PC-3 (cell line): ENCODE data around the gene GDAP1L1. TPM values are rescaled to one million over a fixed set of nuclear protein-coding genes. Genes with fewer than 3 reads are reported as not detected.
"Not testable (repeated sequence)": the region's sequence is repeated elsewhere in the genome, so short reads cannot be mapped to it uniquely, and the experiment has no call there.

Experiments used
- ATAC-seq: fragments of 200-7000 bp; cut with Tn5 transposase; 2 replicates; pipeline ENCODE4 v1.9.1; 2020; ENCODE audit warnings: mild to moderate bottlenecking, moderate library complexity
- BruUV-seq: library from RNA; stranded (reverse); fragments of 400-500 nt; replicated peaks from 2 replicates; lab custom pipeline; 2021; lab: Mats Ljungman, UMichigan
- CTCF ChIA-PET: fragments of 300-600 bp; sonication (Branson Sonifier 250); formaldehyde crosslinking; loops from one replicate; lab custom pipeline; 2022; ENCODE audit warnings: antibody characterized with exemption; lab: Charles Lee
- POLR2A ChIA-PET: fragments of 300-600 bp; sonication (Branson Sonifier 250); formaldehyde crosslinking; loops from one replicate; lab custom pipeline; 2022; ENCODE audit warnings: antibody characterized with exemption; ENCODE audit not compliant: unreplicated experiment; lab: Charles Lee
- DNase-seq: peaks from one replicate; pipeline ENCODE4 v3.0.0-alpha.2; 2015
- H2AFZ ChIP-seq: fragments of 300-600 bp; sonication (generic); 2 replicates; pipeline ENCODE4 v1.6.0; 2016; ENCODE audit warnings: antibody characterized with exemption, low read length
- H3F3A ChIP-seq: fragments of 300-600 bp; sonication (generic); one replicate; pipeline ENCODE4 v1.6.0; 2017; ENCODE audit warnings: antibody characterized with exemption, low read length, control low read depth, mild to moderate bottlenecking; ENCODE audit not compliant: unreplicated experiment
- H3K27ac ChIP-seq: fragments of 300-600 bp; sonication (generic); 2 replicates; pipeline ENCODE4 v1.5.1; 2016; ENCODE audit warnings: mild to moderate bottlenecking, low read length
- H3K27me3 ChIP-seq: fragments of 300-600 bp; sonication (generic); 2 replicates; pipeline ENCODE4 v1.6.1; 2016; ENCODE audit warnings: low read length, mixed read lengths
- H3K36me3 ChIP-seq: fragments of 300-600 bp; sonication (generic); 2 replicates; pipeline ENCODE4 v1.6.1; 2016; ENCODE audit warnings: low read depth, mixed run types, low read length, mixed read lengths
- H3K4me1 ChIP-seq: fragments of 300-600 bp; sonication (generic); 2 replicates; pipeline ENCODE4 v1.5.1; 2016; ENCODE audit warnings: low read length; ENCODE audit not compliant: insufficient read depth
- H3K4me2 ChIP-seq: fragments of 300-600 bp; sonication (generic); 2 replicates; pipeline ENCODE4 v1.6.0; 2016; ENCODE audit warnings: low read length
- H3K4me3 ChIP-seq: fragments of 300-600 bp; sonication (generic); 2 replicates; pipeline ENCODE4 v1.5.1; 2016; ENCODE audit warnings: mild to moderate bottlenecking, low read length, mixed read lengths
- H3K79me2 ChIP-seq: fragments of 300-600 bp; sonication (generic); 2 replicates; pipeline ENCODE4 v1.6.1; 2017; ENCODE audit warnings: low read length, mixed read lengths
- H3K9ac ChIP-seq: fragments of 300-600 bp; sonication (generic); 2 replicates; pipeline ENCODE4 v1.6.0; 2016; ENCODE audit warnings: mild to moderate bottlenecking, low read length
- H3K9me2 ChIP-seq: fragments of 300-600 bp; sonication (generic); replicated peaks from 2 replicates; pipeline ENCODE4 v1.6.1; 2016; ENCODE audit warnings: mixed run types, low read length, mixed read lengths
- H3K9me3 ChIP-seq: fragments of 300-600 bp; sonication (generic); 2 replicates; pipeline ENCODE4 v1.6.1; 2016; ENCODE audit warnings: low read length, mixed read lengths
- H4K20me1 ChIP-seq: fragments of 300-600 bp; sonication (generic); 2 replicates; pipeline ENCODE4 v1.6.1; 2016; ENCODE audit warnings: low read length, mixed read lengths
- CTCF ChIP-seq: fragments of 300-600 bp; sonication (generic); conservative IDR thresholded peaks from 2 replicates; pipeline ENCODE4 v1.5.1; 2017; ENCODE audit warnings: antibody characterized with exemption, low read depth, mild to moderate bottlenecking, low read length
- EZH2 ChIP-seq: fragments of 300-600 bp; sonication (generic); IDR thresholded peaks from one replicate; pipeline ENCODE4 v1.6.1; 2017; ENCODE audit warnings: antibody characterized with exemption, mild to moderate bottlenecking, low read length; ENCODE audit not compliant: unreplicated experiment
- EZH2phosphoT487 ChIP-seq: fragments of 300-600 bp; sonication (generic); IDR thresholded peaks from 2 replicates; pipeline ENCODE4 v1.6.1; 2018; ENCODE audit warnings: mild to moderate bottlenecking, antibody characterized with exemption, low read length, borderline replicate concordance
- intact Hi-C: fragments of 100-400 bp; cut with micrococcal nuclease; formaldehyde crosslinking; loops from 2 replicates; pipeline ENCODE4 v1.9.0; 2023
- total RNA-seq: library from RNA; depleted of rRNA; stranded (reverse); fragments of >200 nt; gene quantifications from 2 replicates; pipeline ENCODE4 v1.2.3, GENCODE V29; 2014

GDAP1L1 gene
- total RNA-seq, 1 experiment from 2014 or later: not detected

GRCh38 chr20:44291754-44292153 is 44.6 kb downstream of the GDAP1L1 start:
- no peaks in the 10 kb centered on the region for H3K9me3 ChIP-seq
- no TSS peak for BruUV-seq
- ATAC-seq (no peak), DNase-seq (no peak)
- H4K20me1 ChIP-seq: no peaks in the 10 kb centered on the region
- H3K9ac ChIP-seq: no peak overlapping the region
- ChIA-PET POLR2A (no interaction called here), CTCF (no interaction called here)
- no peaks in the 10 kb centered on the region for H3F3A ChIP-seq
- H3K27me3 ChIP-seq: no peaks in the 10 kb centered on the region
- no peaks in the 10 kb centered on the region for H3K4me1 ChIP-seq
- no peaks in the 10 kb centered on the region for H3K9me2 ChIP-seq
- no peaks in the 10 kb centered on the region for H3K79me2 ChIP-seq
- no peak overlapping the region for H3K27ac ChIP-seq
- H3K4me2 ChIP-seq: no peak overlapping the region
- no peak overlapping the region for H3K4me3 ChIP-seq
- no peak overlapping the region for H2AFZ ChIP-seq
- TF ChIP-seq CTCF (no peak), EZH2 (no peak), EZH2phosphoT487 (no peak)
- intact Hi-C loops: no loop called here
- H3K36me3 ChIP-seq: no peaks in the 10 kb centered on the region

- Histone ChIP-seq H3K4me3 (no peak overlapping the region), H3K9ac (no peak overlapping the region), H3F3A (no peaks in the 10 kb centered on the region), H3K4me1 (no peaks in the 10 kb centered on the region), H3K36me3 (no peaks in the 10 kb centered on the region), H3K27ac (no peak overlapping the region), H4K20me1 (no peaks in the 10 kb centered on the region), H3K79me2 (no peaks in the 10 kb centered on the region), H3K9me2 (no peaks in the 10 kb centered on the region), H3K4me2 (no peak overlapping the region), H3K9me3 (no peaks in the 10 kb centered on the region), H3K27me3 (no peaks in the 10 kb centered on the region), H2AFZ (no peak overlapping the region)
- intact Hi-C loops: no loop called here
- POLR2A ChIA-PET: no interaction called here
- TF ChIP-seq EZH2 (no peak), EZH2phosphoT487 (no peak), CTCF (no peak)
- ATAC-seq (no peak), DNase-seq (no peak)
- CTCF ChIA-PET: no interaction called here
- no TSS peak for BruUV-seq
These were observed 48.9 kb downstream of the GDAP1L1 start for GRCh38 chr20:44296011-44296410.

GRCh38 chr20:44297721-44298120 is 50.6 kb downstream of the GDAP1L1 start:
- H2AFZ ChIP-seq: no peak overlapping the region
- BruUV-seq: no TSS peak

GRCh38 chr20:44299011-44299535 is 52.0 kb downstream of the GDAP1L1 start:
- H3K4me3 ChIP-seq, H3K9me3 ChIP-seq, H4K20me1 ChIP-seq, H3F3A ChIP-seq, intact Hi-C loops, H3K27ac ChIP-seq, POLR2A ChIA-PET, H3K4me2 ChIP-seq, H3K9me2 ChIP-seq, DNase-seq, ATAC-seq, BruUV-seq, H3K4me1 ChIP-seq, H3K9ac ChIP-seq, H3K79me2 ChIP-seq, H3K27me3 ChIP-seq, H2AFZ ChIP-seq, CTCF ChIA-PET, H3K36me3 ChIP-seq: not testable (repeated sequence)

More at GRCh38 chr20:44297721-44298120, 50.6 kb downstream of the GDAP1L1 start:
- no peak for DNase-seq
- no peaks in the 10 kb centered on the region for H3K4me1 ChIP-seq
- H3F3A ChIP-seq: no peaks in the 10 kb centered on the region
- H3K36me3 ChIP-seq: no peaks in the 10 kb centered on the region
- H3K4me2 ChIP-seq: no peak overlapping the region
- no peak overlapping the region for H3K27ac ChIP-seq
- CTCF ChIA-PET: no interaction called here
- H3K27me3 ChIP-seq: no peaks in the 10 kb centered on the region
- no peak overlapping the region for H3K9ac ChIP-seq
- no peaks in the 10 kb centered on the region for H3K79me2 ChIP-seq
- no peaks in the 10 kb centered on the region for H3K9me3 ChIP-seq
- no peak for ATAC-seq
- POLR2A ChIA-PET: no interaction called here
- intact Hi-C loops: no loop called here
- H4K20me1 ChIP-seq: no peaks in the 10 kb centered on the region
- TF ChIP-seq EZH2: no peak
- TF ChIP-seq CTCF: no peak
- TF ChIP-seq EZH2phosphoT487: no peak
- no peak overlapping the region for H3K4me3 ChIP-seq
- no peaks in the 10 kb centered on the region for H3K9me2 ChIP-seq
